CD14-positive monocyte (primary cell): ENCODE measurements around the gene SOX5. TPM values are rescaled to one million over a fixed set of nuclear protein-coding genes. Genes with fewer than 3 reads are reported as not detected.

Experiments used
- DNase-seq, 3 donors: peaks; one replicate each; pipeline ENCODE4 v3.0.0-alpha.2; 2011 to 2022
- H2AFZ ChIP-seq: 2 replicates; pipeline ENCODE4 v1.6.0; 2012; ENCODE audit warnings: mild to moderate bottlenecking, low read depth, low read length, inconsistent platforms; ENCODE audit not compliant: insufficient read depth, poor library complexity, severe bottlenecking
- H3K27ac ChIP-seq, 2 donors: 1 replicate in 1 of 2; 2 replicates in 1 of 2; pipeline ENCODE4 v1.5.1; 2012 to 2013; ENCODE audit warnings: low read length in 2 of 2, control low read depth in 1 of 2, inconsistent platforms in 1 of 2, low read depth in 1 of 2, mild to moderate bottlenecking in 1 of 2
- H3K27me3 ChIP-seq, 2 donors: one replicate each; pipeline versions ENCODE4 v1.6.0 to v1.6.1; 2011 to 2013; ENCODE audit warnings: low read length in 2 of 2; ENCODE audit not compliant: control insufficient read depth in 2 of 2, insufficient read depth in 2 of 2
- H3K36me3 ChIP-seq, 2 donors: replicated peaks in 1 of 2; 1 replicate in 1 of 2; 2 replicates in 1 of 2; pipeline versions ENCODE4 v1.5.1 to v1.6.1; 2012 to 2013; ENCODE audit warnings: low read length in 2 of 2, control low read depth in 1 of 2, inconsistent platforms in 1 of 2, mild to moderate bottlenecking in 1 of 2; ENCODE audit not compliant: insufficient read depth in 2 of 2, control insufficient read depth in 1 of 2
- H3K4me1 ChIP-seq, 2 donors: 1 replicate in 1 of 2; 2 replicates in 1 of 2; pipeline versions ENCODE4 v1.5.1 to v1.6.1; 2012 to 2013; ENCODE audit warnings: low read length in 2 of 2, control low read depth in 1 of 2, inconsistent platforms in 1 of 2, mild to moderate bottlenecking in 1 of 2, moderate library complexity in 1 of 2; ENCODE audit not compliant: insufficient read depth in 2 of 2, control insufficient read depth in 1 of 2
- H3K4me2 ChIP-seq: replicated peaks from 2 replicates; pipeline ENCODE3; 2012; ENCODE audit warnings: low read length, moderate library complexity, mild to moderate bottlenecking; ENCODE audit not compliant: poor library complexity, severe bottlenecking; ENCODE audit errors: extremely low read depth
- H3K4me3 ChIP-seq, 3 experiments: fragments of 200-600 bp in 1 of 3; sonication (generic) in 1 of 3; replicated peaks in 1 of 3; 1 replicate in 2 of 3; 2 replicates in 1 of 3; pipeline ENCODE4 v1.5.1; 2011 to 2013; ENCODE audit warnings: low read length in 3 of 3, mild to moderate bottlenecking in 3 of 3, control low read depth in 2 of 3, low read depth in 2 of 3, inconsistent platforms in 1 of 3, moderate library complexity in 1 of 3
- H3K79me2 ChIP-seq: 2 replicates; pipeline ENCODE4 v1.6.0; 2012; ENCODE audit warnings: mild to moderate bottlenecking, control low read depth, inconsistent platforms, low read length, moderate library complexity; ENCODE audit not compliant: insufficient read depth
- H3K9ac ChIP-seq: 2 replicates; pipeline ENCODE4 v1.6.0; 2017; ENCODE audit warnings: low read length, mild to moderate bottlenecking; ENCODE audit not compliant: insufficient read depth, poor library complexity, severe bottlenecking
- H3K9me3 ChIP-seq, 2 donors: replicated peaks in 1 of 2; 1 replicate in 1 of 2; 2 replicates in 1 of 2; pipeline versions ENCODE4 v1.5.1 to v1.6.1; 2012 to 2013; ENCODE audit warnings: low read length in 2 of 2, control low read depth in 1 of 2; ENCODE audit not compliant: control insufficient read depth in 1 of 2, insufficient read depth in 1 of 2
- H4K20me1 ChIP-seq: 2 replicates; pipeline ENCODE4 v1.6.0; 2012; ENCODE audit warnings: mild to moderate bottlenecking, low read length, control low read depth, moderate library complexity; ENCODE audit not compliant: insufficient read depth
- H3K27ac Mint-ChIP-seq, 7 donors: one replicate each; pipeline ENCODE4 v1.8.0; 2020; ENCODE audit warnings: mild to moderate bottlenecking in 7 of 7, mixed read lengths in 7 of 7, moderate library complexity in 6 of 7, inconsistent platforms in 2 of 7
- H3K27me3 Mint-ChIP-seq, 3 donors: one replicate each; pipeline ENCODE4 v1.8.0; 2021 to 2022; ENCODE audit warnings: low read depth in 3 of 3, mild to moderate bottlenecking in 3 of 3, mixed read lengths in 3 of 3, moderate library complexity in 3 of 3, inconsistent platforms in 1 of 3
- H3K36me3 Mint-ChIP-seq, 2 donors: one replicate each; pipeline ENCODE4 v1.8.0; 2020; ENCODE audit warnings: mixed read lengths in 2 of 2, inconsistent platforms in 1 of 2, mild to moderate bottlenecking in 1 of 2
- H3K4me1 Mint-ChIP-seq: one replicate; pipeline ENCODE4 v1.8.0; 2020; ENCODE audit warnings: mild to moderate bottlenecking, mixed read lengths
- H3K4me3 Mint-ChIP-seq, 2 donors: one replicate each; pipeline ENCODE4 v1.8.0; 2020; ENCODE audit warnings: mild to moderate bottlenecking in 2 of 2, mixed read lengths in 2 of 2, moderate library complexity in 1 of 2
- H3K9me3 Mint-ChIP-seq, 7 donors: one replicate each; pipeline ENCODE4 v1.8.0; 2020 to 2022; ENCODE audit warnings: mixed read lengths in 7 of 7, mild to moderate bottlenecking in 6 of 7, moderate library complexity in 6 of 7, inconsistent platforms in 2 of 7
- WGBS: methylation state at CpG from one replicate; pipeline ENCODE4 v1.1.5; 2013; ENCODE audit warnings: missing lambda C conversion rate; ENCODE audit not compliant: insufficient coverage; 5-methylcytosine and 5-hydroxymethylcytosine counted together
- intact Hi-C, 2 donors: fragments of 100-400 bp; cut with micrococcal nuclease; formaldehyde crosslinking; loops; one replicate each; pipeline versions ENCODE4 v1.15.0 to v1.15.1; 2023
- polyA plus RNA-seq, 3 donors: library from polyadenylated mRNA; depleted of rRNA in 1 of 3; unstranded in 2 of 3; stranded (reverse) in 1 of 3; fragments of 300-500 nt in 2 of 3; fragments of >200 nt in 1 of 3; fragmentation: Illumina TruSeq in 2 of 3; gene quantifications; 1 replicate in 2 of 3; 2 replicates in 1 of 3; pipeline ENCODE4 v1.2.3, GENCODE V29; 2012 to 2021
- TF ChIP-seq, protein P1 (sequence below): fragments of 200-600 bp; IDR thresholded peaks from one replicate; pipeline ENCODE4 v1.8.0; 2022; ENCODE audit warnings: antibody characterized with exemption, mild to moderate bottlenecking

SOX5 gene
- polyA plus RNA-seq, 3 donors, result not detected

DNA sequence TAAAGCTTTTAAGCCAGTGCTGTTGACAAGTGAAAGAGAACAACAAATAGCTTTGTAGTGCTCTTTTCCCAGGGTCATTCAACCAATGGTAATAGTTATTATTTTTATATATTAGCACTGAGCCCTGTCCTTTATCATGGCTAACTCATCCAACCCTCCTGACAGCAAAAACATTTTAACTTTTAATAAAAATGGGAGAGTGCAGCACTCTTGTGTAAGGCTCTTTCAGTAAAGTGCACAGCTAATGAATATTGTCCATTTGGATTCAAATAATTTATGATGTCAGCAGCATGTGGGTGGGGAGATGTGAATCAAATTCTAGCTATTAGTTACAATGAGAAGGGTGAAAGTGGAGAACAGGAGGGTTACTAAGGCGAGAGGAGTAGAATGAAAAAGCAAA, 185.7 kb downstream of the SOX5 start:
- DNase-seq, result no peak
- TF ChIP-seq, protein P1, sequence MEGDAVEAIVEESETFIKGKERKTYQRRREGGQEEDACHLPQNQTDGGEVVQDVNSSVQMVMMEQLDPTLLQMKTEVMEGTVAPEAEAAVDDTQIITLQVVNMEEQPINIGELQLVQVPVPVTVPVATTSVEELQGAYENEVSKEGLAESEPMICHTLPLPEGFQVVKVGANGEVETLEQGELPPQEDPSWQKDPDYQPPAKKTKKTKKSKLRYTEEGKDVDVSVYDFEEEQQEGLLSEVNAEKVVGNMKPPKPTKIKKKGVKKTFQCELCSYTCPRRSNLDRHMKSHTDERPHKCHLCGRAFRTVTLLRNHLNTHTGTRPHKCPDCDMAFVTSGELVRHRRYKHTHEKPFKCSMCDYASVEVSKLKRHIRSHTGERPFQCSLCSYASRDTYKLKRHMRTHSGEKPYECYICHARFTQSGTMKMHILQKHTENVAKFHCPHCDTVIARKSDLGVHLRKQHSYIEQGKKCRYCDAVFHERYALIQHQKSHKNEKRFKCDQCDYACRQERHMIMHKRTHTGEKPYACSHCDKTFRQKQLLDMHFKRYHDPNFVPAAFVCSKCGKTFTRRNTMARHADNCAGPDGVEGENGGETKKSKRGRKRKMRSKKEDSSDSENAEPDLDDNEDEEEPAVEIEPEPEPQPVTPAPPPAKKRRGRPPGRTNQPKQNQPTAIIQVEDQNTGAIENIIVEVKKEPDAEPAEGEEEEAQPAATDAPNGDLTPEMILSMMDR, result no peak
- H3K4me1 ChIP-seq, result no peaks in the 10 kb centered on the region
- H3K79me2 ChIP-seq, result no peaks in the 10 kb centered on the region
- no peak overlapping the region for H3K27ac ChIP-seq
- Mint-ChIP-seq H3K36me3 (no peaks in the 10 kb centered on the region), H3K4me1 (no peaks in the 10 kb centered on the region), H3K4me3 (no peak overlapping the region), H3K9me3 (peaks cover 0 to 2% (median 0%) of the 10 kb centered on the region in 7 donors), H3K27me3 (no peaks in the 10 kb centered on the region), H3K27ac (no peak overlapping the region)
- H3K4me3 ChIP-seq, result no peak overlapping the region
- no peaks in the 10 kb centered on the region for H3K36me3 ChIP-seq
- no peak overlapping the region for H3K4me2 ChIP-seq
- no peaks in the 10 kb centered on the region for H3K27me3 ChIP-seq
- H3K9me3 ChIP-seq, result no peaks in the 10 kb centered on the region
- no peaks in the 10 kb centered on the region for H4K20me1 ChIP-seq
- WGBS, result no CpG with 5 or more reads among the region's 1 CpG
- intact Hi-C loops, result no loop called here
- no peak overlapping the region for H3K9ac ChIP-seq
- H2AFZ ChIP-seq, result no peak overlapping the region

DNA sequence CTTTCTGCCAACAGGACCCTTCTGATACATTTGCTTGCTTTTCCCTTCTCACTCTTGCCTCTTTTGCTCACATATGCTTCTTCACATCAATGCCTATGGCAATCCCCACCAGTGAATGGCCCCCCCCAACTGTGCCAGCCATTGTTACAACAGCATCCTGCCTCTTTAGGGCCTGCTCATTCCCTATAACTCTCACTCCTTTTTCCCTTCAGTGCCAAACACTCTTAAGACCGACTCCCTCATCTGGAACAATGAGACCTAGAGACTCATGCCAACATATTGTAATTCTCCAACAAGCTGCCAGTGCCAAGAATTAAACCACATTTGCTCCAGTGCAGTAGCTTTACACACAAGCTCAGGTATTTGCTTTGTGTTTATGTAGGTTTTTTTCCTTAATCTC, 189.0 kb downstream of the SOX5 start:
- DNase-seq, result no peak
- H3K4me3 ChIP-seq, result no peak overlapping the region
- no peaks in the 10 kb centered on the region for H3K4me1 Mint-ChIP-seq
- H4K20me1 ChIP-seq, result no peaks in the 10 kb centered on the region
- intact Hi-C loops, result no loop called here
- H3K27ac ChIP-seq, result no peak overlapping the region
- H3K27me3 Mint-ChIP-seq, result no peaks in the 10 kb centered on the region
- no peak overlapping the region for H2AFZ ChIP-seq
- no peaks in the 10 kb centered on the region for H3K79me2 ChIP-seq
- no peak overlapping the region for H3K27ac Mint-ChIP-seq
- H3K27me3 ChIP-seq, result no peaks in the 10 kb centered on the region
- no peak overlapping the region for H3K4me2 ChIP-seq
- 71% methylated on average over 1 of the region's 1 CpG for WGBS
- TF ChIP-seq, protein P1, result no peak
- H3K9me3 Mint-ChIP-seq, result peaks cover 0 to 2% (median 0%) of the 10 kb centered on the region in 7 donors
- no peaks in the 10 kb centered on the region for H3K36me3 Mint-ChIP-seq
- H3K9ac ChIP-seq, result no peak overlapping the region
- H3K36me3 ChIP-seq, result no peaks in the 10 kb centered on the region
- H3K9me3 ChIP-seq, result no peaks in the 10 kb centered on the region
- no peak overlapping the region for H3K4me3 Mint-ChIP-seq
- H3K4me1 ChIP-seq, result no peaks in the 10 kb centered on the region
